ENCODE results near the gene SUSD6.
"Not testable (repeated sequence)": the region's sequence is repeated elsewhere in the genome, so short reads cannot be mapped to it uniquely, and the experiment has no call there.

Gene SUSD6

DNA sequence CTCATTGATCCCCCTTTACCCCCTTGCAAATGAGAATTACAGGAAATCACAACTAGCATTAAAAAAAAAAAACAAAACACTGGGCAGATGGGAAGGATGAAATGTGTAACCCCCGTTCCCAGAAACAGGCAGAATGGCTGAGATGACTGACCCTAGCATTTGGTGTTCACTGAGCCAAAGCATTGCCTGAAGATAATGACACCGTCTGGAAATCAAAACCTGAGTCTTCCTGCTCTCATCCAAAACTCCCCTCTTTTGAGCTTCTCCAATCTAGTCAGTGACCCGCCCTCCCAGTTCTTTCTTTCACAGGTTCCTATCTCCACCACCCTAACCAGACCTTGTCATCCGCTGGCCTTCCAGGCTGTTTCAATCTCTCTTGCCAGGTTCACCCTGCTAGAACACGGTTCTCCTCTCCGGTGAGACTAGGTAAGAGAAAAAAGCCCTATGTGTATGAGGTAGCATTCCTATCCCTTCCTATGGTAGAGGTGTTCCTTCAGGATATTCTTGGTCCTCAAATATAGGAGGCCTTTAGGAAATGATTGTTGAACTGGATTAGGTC lies 21.3 kb downstream of the SUSD6 start:
- TF ChIP-seq, protein P1, sequence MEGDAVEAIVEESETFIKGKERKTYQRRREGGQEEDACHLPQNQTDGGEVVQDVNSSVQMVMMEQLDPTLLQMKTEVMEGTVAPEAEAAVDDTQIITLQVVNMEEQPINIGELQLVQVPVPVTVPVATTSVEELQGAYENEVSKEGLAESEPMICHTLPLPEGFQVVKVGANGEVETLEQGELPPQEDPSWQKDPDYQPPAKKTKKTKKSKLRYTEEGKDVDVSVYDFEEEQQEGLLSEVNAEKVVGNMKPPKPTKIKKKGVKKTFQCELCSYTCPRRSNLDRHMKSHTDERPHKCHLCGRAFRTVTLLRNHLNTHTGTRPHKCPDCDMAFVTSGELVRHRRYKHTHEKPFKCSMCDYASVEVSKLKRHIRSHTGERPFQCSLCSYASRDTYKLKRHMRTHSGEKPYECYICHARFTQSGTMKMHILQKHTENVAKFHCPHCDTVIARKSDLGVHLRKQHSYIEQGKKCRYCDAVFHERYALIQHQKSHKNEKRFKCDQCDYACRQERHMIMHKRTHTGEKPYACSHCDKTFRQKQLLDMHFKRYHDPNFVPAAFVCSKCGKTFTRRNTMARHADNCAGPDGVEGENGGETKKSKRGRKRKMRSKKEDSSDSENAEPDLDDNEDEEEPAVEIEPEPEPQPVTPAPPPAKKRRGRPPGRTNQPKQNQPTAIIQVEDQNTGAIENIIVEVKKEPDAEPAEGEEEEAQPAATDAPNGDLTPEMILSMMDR (conservative IDR thresholded peaks at IDR 0.05; ENCODE audit: low read depth) = no peak
- DNase-seq (ENCODE audit: low spot score) = no peak
- ChIA-PET POLR2A (ENCODE audit: low non-redundant PET) (no interaction called here), CTCF (no interaction called here)
- no peak overlapping the region for H3K27ac ChIP-seq

DNA sequence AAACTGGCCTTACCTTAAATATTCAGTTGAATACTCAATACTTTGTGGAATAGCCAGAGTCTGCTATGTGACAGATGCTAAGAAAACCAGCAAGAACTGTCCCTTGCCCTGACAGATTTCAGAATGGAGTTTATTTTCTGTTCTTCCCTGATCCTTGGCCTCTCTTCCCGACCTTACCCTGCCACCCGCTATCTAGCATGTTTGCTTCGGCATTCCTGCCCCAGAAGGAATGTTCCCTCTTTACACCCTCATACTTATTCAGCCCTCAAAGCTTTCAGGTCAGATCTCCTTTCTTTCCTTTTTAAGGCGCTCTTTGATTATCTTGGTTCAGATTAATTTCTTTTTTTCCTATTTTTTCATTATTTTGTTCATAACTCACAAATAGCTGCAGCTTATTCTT lies 21.8 kb downstream of the SUSD6 start:
- no peak overlapping the region for H3K27ac ChIP-seq
- ChIA-PET POLR2A (ENCODE audit: low non-redundant PET) (no interaction called here), CTCF (no interaction called here)
- DNase-seq (ENCODE audit: low spot score) = no peak
- TF ChIP-seq, protein P1 (conservative IDR thresholded peaks at IDR 0.05; ENCODE audit: low read depth) = no peak

DNA sequence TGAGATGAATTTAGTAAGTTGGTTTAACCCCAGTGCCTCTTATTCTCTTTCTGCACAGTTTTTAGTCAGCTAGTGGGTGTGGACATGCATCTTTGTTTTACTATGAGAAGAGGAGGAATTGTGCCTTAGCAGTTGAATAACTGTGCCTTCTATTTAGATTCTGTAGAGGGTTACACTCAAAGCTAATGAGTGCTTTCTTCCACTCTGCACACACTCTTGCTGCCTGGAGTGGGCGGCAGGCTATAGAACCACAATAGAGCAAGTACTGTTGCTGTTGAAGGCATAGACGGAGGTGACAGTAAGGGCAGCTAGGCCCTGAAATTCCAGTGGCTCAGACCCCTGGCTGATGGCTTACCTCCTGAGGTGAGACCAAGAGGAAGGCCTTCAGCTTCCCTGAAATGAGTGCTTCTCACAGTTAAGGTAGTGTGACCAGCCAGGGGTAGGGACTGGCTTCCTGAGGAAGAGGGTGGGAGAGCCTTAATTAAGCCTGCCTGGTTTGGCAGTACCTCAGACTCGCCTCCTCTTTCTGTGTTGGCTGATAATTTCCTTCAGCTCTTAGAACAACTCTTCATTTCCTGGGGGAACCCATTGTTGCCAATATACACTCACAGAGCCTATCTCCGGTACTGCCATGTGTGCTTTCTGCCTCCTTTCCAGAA lies 24.7 kb downstream of the SUSD6 start:
- ChIA-PET CTCF (no interaction called here), POLR2A (ENCODE audit: low non-redundant PET) (no interaction called here)
- TF ChIP-seq, protein P1 (conservative IDR thresholded peaks at IDR 0.05; ENCODE audit: low read depth) = no peak
- H3K27ac ChIP-seq = no peak overlapping the region
- no peak for DNase-seq (ENCODE audit: low spot score)

DNA sequence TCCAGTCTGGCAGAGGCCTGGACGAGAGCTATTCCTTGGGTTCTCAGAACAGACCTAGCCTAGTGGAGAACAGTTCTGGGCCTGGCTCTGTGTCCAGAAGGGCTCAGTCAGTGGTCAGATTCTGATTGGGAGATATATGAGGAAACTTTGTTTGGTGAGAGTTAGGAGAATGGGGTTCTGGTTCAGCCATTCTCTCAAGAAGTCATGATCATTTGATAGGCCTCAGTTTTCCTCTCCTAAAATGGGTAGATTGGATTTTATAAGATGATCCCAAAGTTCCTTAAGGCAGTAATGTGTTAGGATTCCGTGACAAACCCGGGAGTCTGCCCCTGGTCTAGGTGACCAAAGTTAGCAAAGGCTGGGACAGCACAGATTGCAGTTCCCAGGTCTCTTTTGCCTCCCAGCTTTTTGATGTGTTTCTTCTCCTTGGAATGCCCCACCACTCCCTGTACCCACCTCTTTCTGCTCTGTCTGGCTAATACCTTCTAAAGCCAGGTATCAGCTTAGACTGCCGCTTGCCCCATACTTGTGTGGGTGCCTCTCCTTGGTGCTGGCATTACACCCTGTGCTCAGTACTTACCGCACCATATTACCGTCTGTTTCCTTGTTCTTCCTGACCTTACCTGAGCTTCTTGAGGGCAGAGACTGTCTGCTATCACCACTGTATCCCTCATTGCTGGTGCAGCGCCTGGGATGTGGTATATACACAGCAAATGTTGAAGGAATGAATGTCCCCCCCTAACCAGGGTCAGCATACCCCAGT lies 25.5 kb downstream of the SUSD6 start:
- TF ChIP-seq, protein P1 (conservative IDR thresholded peaks at IDR 0.05; ENCODE audit: low read depth) = no peak
- CTCF ChIA-PET = no interaction called here
- POLR2A ChIA-PET (ENCODE audit: low non-redundant PET) = no interaction called here
- H3K27ac ChIP-seq = no peak overlapping the region; the same call in 1 of the 2 replicates
- no peak for DNase-seq (ENCODE audit: low spot score)

DNA sequence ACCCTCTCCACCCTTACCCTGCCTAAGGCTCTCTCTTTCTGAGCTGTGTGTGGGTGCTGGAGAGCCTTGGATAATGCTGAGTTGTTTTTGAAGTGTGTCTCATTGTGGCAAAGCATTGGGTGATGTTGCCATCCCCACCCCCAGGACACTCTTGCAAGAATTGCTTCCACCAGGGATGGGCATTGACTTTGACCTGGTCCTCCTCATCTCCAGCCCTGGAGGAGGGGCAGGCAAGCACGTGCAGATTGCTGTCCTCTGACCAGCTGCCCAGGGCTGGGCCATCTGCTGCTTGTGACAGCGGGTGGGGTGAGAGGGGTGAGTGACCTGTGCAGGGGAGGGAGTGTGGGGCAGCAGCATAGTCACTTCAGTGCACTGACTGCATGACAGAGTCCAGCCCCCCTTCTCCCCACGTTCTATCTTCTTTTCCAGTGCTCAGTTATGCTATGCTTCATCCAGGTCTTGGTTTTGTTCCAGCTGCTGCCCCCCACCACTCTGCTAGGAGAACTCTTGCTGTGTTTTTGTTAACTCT lies 26.2 kb downstream of the SUSD6 start:
- TF ChIP-seq, protein P1 (conservative IDR thresholded peaks at IDR 0.05; ENCODE audit: low read depth) = no peak
- DNase-seq (ENCODE audit: low spot score) = no peak
- CTCF ChIA-PET = no interaction called here
- H3K27ac ChIP-seq = peak overlapping the region; percentile 33; the same call in 1 of the 2 replicates
- POLR2A ChIA-PET (ENCODE audit: low non-redundant PET) = no interaction called here

DNA sequence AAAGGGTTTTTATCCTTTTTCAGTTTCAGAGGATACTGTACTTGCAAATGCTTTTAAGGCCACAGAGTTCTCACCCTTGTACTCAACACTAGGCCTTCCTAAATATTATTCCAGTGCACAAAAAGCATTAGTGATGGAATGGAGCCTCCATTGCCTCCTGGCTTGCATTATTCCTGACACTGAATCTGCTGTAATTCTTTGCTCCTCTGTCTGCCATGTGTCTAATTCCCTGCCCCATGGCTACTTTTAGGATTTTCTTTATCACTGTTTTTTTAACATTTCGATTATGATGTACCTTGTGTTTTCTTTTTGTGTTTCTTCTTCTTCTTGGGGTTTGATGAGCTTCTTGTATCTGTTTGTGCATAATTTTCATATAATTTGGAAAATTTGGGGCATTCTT lies 29.5 kb downstream of the SUSD6 start:
- no peak for DNase-seq (ENCODE audit: low spot score)
- TF ChIP-seq, protein P1 (conservative IDR thresholded peaks at IDR 0.05; ENCODE audit: low read depth) = no peak
- CTCF ChIA-PET = no interaction called here
- H3K27ac ChIP-seq = no peak overlapping the region
- POLR2A ChIA-PET (ENCODE audit: low non-redundant PET) = no interaction called here

DNA sequence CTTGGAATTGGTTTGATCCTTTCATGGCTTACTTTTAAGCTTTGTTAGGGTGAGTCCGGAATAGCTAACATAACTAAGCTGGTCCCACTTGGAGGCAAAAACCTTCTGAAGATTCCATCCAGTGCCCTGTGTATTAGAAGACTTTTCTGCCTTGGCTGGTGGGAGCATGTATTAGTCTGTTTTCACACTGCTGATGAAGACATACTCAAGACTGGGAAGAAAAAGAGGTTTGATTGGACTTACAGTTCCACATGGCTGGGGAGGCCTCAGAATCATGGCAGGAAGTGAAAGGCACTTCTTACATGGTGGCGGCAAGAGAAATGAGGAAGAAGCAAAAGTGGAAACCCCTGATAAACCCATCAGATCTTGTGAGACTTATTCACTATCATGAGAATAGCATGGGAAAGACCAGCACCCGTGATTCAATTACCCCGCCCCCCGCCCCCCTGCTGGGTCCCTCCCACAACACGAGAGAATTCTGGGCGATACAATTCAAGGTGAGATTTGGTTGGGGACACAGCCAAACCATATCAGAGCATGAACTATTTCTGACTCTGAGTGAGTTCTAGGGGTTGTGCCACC lies 30.9 kb downstream of the SUSD6 start:
- CTCF ChIA-PET = interaction anchor here (0.6 to 0.8 kb wide), 2 partner anchors 18 to 751 kb away, joined by 3 to 4 read pairs; no protein-coding TSS in a partner anchor
- POLR2A ChIA-PET (ENCODE audit: low non-redundant PET); H3K27ac ChIP-seq; DNase-seq (ENCODE audit: low spot score): not testable (repeated sequence)

All from RWPE1 (cell line).